Measurements from ENCODE around the gene DDX59. TPM values are rescaled to one million over a fixed set of nuclear protein-coding genes. Genes with fewer than 3 reads are reported as not detected.

The DDX59 gene
- total RNA-seq, 2 experiments from 2014 or later: 24.6 to 28.7 TPM

- no peak overlapping the region for H3K4me3 ChIP-seq (ENCODE audit: low read depth, low read length, poor library complexity, severe bottlenecking)
- intact Hi-C loops (cut with micrococcal nuclease; ENCODE audit: unreplicated experiment): no loop called here
- DNase-seq (ENCODE audit: low spot score): no peak
- BruUV-seq (replicated peaks): no TSS peak
- H3K27ac ChIP-seq (ENCODE audit: low read depth, low read length, poor library complexity, severe bottlenecking): no peak overlapping the region
- H4K20me1 ChIP-seq (ENCODE audit: insufficient read depth, low read length): no peaks in the 10 kb centered on the region
- no peaks in the 10 kb centered on the region for H3K79me2 ChIP-seq (ENCODE audit: insufficient read depth, low read depth, low read length)
- ChIA-PET POLR2A (interaction anchor here (0.6 to 1.4 kb wide), 5 partner anchors 8 to 79 kb away, joined by 3 to 4 read pairs (median 3); no protein-coding TSS in a partner anchor), CTCF (ENCODE audit: unreplicated experiment) (no interaction called here)
- no peaks in the 10 kb centered on the region for H3K9me3 ChIP-seq (ENCODE audit: low read length)
- H3K4me1 ChIP-seq (ENCODE audit: insufficient read depth, low read length, poor library complexity, severe bottlenecking): no peaks in the 10 kb centered on the region
- no peak overlapping the region for H2AFZ ChIP-seq (ENCODE audit: low read length)
- TF ChIP-seq EZH2phosphoT487 (IDR thresholded peaks at IDR 0.05; ENCODE audit: borderline replicate concordance, low read depth, low read length) (no peak), CTCF (conservative IDR thresholded peaks at IDR 0.05; ENCODE audit: low read length) (no peak)
- H3K9me2 ChIP-seq (ENCODE audit: insufficient read depth, low read length): no peaks in the 10 kb centered on the region
- H3K36me3 ChIP-seq (ENCODE audit: insufficient read depth, low read length): no peaks in the 10 kb centered on the region
- no peak overlapping the region for H3K4me2 ChIP-seq (ENCODE audit: low read length)
These were observed 28.7 kb downstream of the DDX59 start for GRCh38 chr1:200640963-200641401.

- BruUV-seq (replicated peaks): no TSS peak
- Histone ChIP-seq H3K79me2 (ENCODE audit: insufficient read depth, low read depth, low read length) (no peaks in the 10 kb centered on the region), H3K36me3 (ENCODE audit: insufficient read depth, low read length) (no peaks in the 10 kb centered on the region), H4K20me1 (ENCODE audit: insufficient read depth, low read length) (no peaks in the 10 kb centered on the region), H3K9me2 (ENCODE audit: insufficient read depth, low read length) (no peaks in the 10 kb centered on the region), H3K9me3 (ENCODE audit: low read length) (no peaks in the 10 kb centered on the region), H3K27ac (ENCODE audit: low read depth, low read length, poor library complexity, severe bottlenecking) (no peak overlapping the region), H3K4me3 (ENCODE audit: low read depth, low read length, poor library complexity, severe bottlenecking) (no peak overlapping the region), H3K4me1 (ENCODE audit: insufficient read depth, low read length, poor library complexity, severe bottlenecking) (no peaks in the 10 kb centered on the region), H3K4me2 (ENCODE audit: low read length) (no peak overlapping the region), H2AFZ (ENCODE audit: low read length) (no peak overlapping the region)
- TF ChIP-seq EZH2phosphoT487 (IDR thresholded peaks at IDR 0.05; ENCODE audit: borderline replicate concordance, low read depth, low read length): no peak
- CTCF ChIA-PET (ENCODE audit: unreplicated experiment): no interaction called here
- intact Hi-C loops (cut with micrococcal nuclease; ENCODE audit: unreplicated experiment): no loop called here
- no peak for DNase-seq (ENCODE audit: low spot score)
- POLR2A ChIA-PET: interaction anchor here (0.6 to 1.4 kb wide), 4 partner anchors 9 to 78 kb away, joined by 3 to 4 read pairs (median 4); no protein-coding TSS in a partner anchor
These were observed 29.2 kb downstream of the DDX59 start for GRCh38 chr1:200640373-200640962.

GRCh38 chr1:200638073-200638472 lies 31.6 kb downstream of the DDX59 start:
- no peak for DNase-seq (ENCODE audit: low spot score)
- CTCF ChIA-PET (ENCODE audit: unreplicated experiment): no interaction called here
- no peak overlapping the region for H2AFZ ChIP-seq (ENCODE audit: low read length)
- POLR2A ChIA-PET: no interaction called here
- no TSS peak for BruUV-seq (replicated peaks)
- no peaks in the 10 kb centered on the region for H3K36me3 ChIP-seq (ENCODE audit: insufficient read depth, low read length)
- no peaks in the 10 kb centered on the region for H3K4me1 ChIP-seq (ENCODE audit: insufficient read depth, low read length, poor library complexity, severe bottlenecking)
- H3K4me2 ChIP-seq (ENCODE audit: low read length): no peak overlapping the region
- no peaks in the 10 kb centered on the region for H3K79me2 ChIP-seq (ENCODE audit: insufficient read depth, low read depth, low read length)
- TF ChIP-seq EZH2phosphoT487 (IDR thresholded peaks at IDR 0.05; ENCODE audit: borderline replicate concordance, low read depth, low read length): no peak
- TF ChIP-seq CTCF (conservative IDR thresholded peaks at IDR 0.05; ENCODE audit: low read length): no peak
- H3K27ac ChIP-seq (ENCODE audit: low read depth, low read length, poor library complexity, severe bottlenecking): no peak overlapping the region
- H3K9me3 ChIP-seq (ENCODE audit: low read length): no peaks in the 10 kb centered on the region
- no peaks in the 10 kb centered on the region for H4K20me1 ChIP-seq (ENCODE audit: insufficient read depth, low read length)
- intact Hi-C loops (cut with micrococcal nuclease; ENCODE audit: unreplicated experiment): no loop called here
- no peaks in the 10 kb centered on the region for H3K9me2 ChIP-seq (ENCODE audit: insufficient read depth, low read length)
- H3K4me3 ChIP-seq (ENCODE audit: low read depth, low read length, poor library complexity, severe bottlenecking): no peak overlapping the region
